Neural cell (in vitro differentiated cells): ENCODE data around the gene NOL4L. TPM values are rescaled to one million over a fixed set of nuclear protein-coding genes. Genes with fewer than 3 reads are reported as not detected.

Experiments used
- H2AFZ ChIP-seq: fragments of 200-600, 300-800 bp; sonication (generic), shearing (Covaris generic); 2 replicates; pipeline ENCODE4 v1.6.0; 2014; ENCODE audit warnings: low read depth, mild to moderate bottlenecking, antibody characterized with exemption, low read length, moderate library complexity
- H3F3A ChIP-seq: fragments of 200-600 bp; shearing (Covaris generic); 2 replicates; pipeline ENCODE4 v1.6.1; 2016; ENCODE audit warnings: mild to moderate bottlenecking, moderate library complexity, mixed read lengths, antibody characterized with exemption, low read length; ENCODE audit not compliant: insufficient read depth, poor library complexity, severe bottlenecking
- H3K27ac ChIP-seq: fragments of 200-600, 300-800 bp; sonication (generic), shearing (Covaris generic); 2 replicates; pipeline ENCODE4 v1.5.1; 2014; ENCODE audit warnings: mild to moderate bottlenecking, low read length, moderate library complexity
- H3K27me3 ChIP-seq: fragments of 300-800, 200-600 bp; sonication (generic), shearing (Covaris generic); 2 replicates; pipeline ENCODE4 v1.6.0; 2014; ENCODE audit warnings: mild to moderate bottlenecking, low read depth, low read length, moderate library complexity; ENCODE audit not compliant: insufficient read depth
- H3K36me3 ChIP-seq: fragments of 300-800, 200-600 bp; sonication (generic), shearing (Covaris generic); 2 replicates; pipeline ENCODE4 v1.5.1; 2014; ENCODE audit warnings: mild to moderate bottlenecking, antibody characterized with exemption, low read length, moderate library complexity; ENCODE audit not compliant: insufficient read depth
- H3K4me2 ChIP-seq: fragments of 300-800, 200-600 bp; sonication (generic), shearing (Covaris generic); 2 replicates; pipeline ENCODE4 v1.6.0; 2014; ENCODE audit warnings: mild to moderate bottlenecking, low read length
- H3K4me3 ChIP-seq: fragments of 300-800, 200-600 bp; sonication (generic), shearing (Covaris generic); 2 replicates; pipeline ENCODE4 v1.5.1; 2014; ENCODE audit warnings: mild to moderate bottlenecking, low read length, moderate library complexity
- H3K79me2 ChIP-seq: fragments of 200-600 bp; shearing (Covaris generic); replicated peaks from 2 replicates; pipeline ENCODE4 v1.6.0; 2014; ENCODE audit warnings: mild to moderate bottlenecking, low read length, moderate library complexity; ENCODE audit not compliant: insufficient read depth
- H3K9ac ChIP-seq: fragments of 300-800, 200-600 bp; sonication (generic), shearing (Covaris generic); 2 replicates; pipeline ENCODE4 v1.6.1; 2016; ENCODE audit warnings: mild to moderate bottlenecking, low read length, mixed read lengths
- H3K9me2 ChIP-seq: fragments of 200-600 bp; shearing (Covaris generic); 2 replicates; pipeline ENCODE4 v1.6.1; 2016; ENCODE audit warnings: mild to moderate bottlenecking, low read length, mixed read lengths; ENCODE audit not compliant: insufficient read depth
- H3K9me3 ChIP-seq: fragments of 200-600, 300-800 bp; sonication (generic), shearing (Covaris generic); 2 replicates; pipeline ENCODE4 v1.6.1; 2016; ENCODE audit warnings: mild to moderate bottlenecking, mixed run types, low read length, moderate library complexity, mixed read lengths
- H4K20me1 ChIP-seq: fragments of 200-600 bp; shearing (Covaris generic); 2 replicates; pipeline ENCODE4 v1.6.1; 2016; ENCODE audit warnings: mild to moderate bottlenecking, mixed run types; ENCODE audit not compliant: insufficient read depth
- EP300 ChIP-seq: fragments of 450-650 bp; conservative IDR thresholded peaks from 2 replicates; pipeline ENCODE4 v1.6.1; 2014; ENCODE audit warnings: antibody characterized with exemption, mild to moderate bottlenecking, moderate library complexity; ENCODE audit not compliant: poor library complexity, severe bottlenecking
- EZH2 ChIP-seq: fragments of 200-600, 300-800 bp; shearing (Covaris generic), sonication (generic); IDR thresholded peaks from 2 replicates; pipeline ENCODE4 v1.6.1; 2014; ENCODE audit warnings: antibody characterized with exemption, low read length, borderline replicate concordance, mild to moderate bottlenecking; ENCODE audit not compliant: insufficient read depth, poor library complexity, severe bottlenecking
- MXI1 ChIP-seq: fragments of 450-650 bp; conservative IDR thresholded peaks from 2 replicates; pipeline ENCODE4 v1.6.1; 2014; ENCODE audit warnings: antibody characterized with exemption, mild to moderate bottlenecking; ENCODE audit not compliant: poor library complexity, severe bottlenecking
- POLR2AphosphoS5 ChIP-seq: IDR thresholded peaks from 2 replicates; pipeline ENCODE4 v1.6.1; 2012
- RAD21 ChIP-seq: fragments of 450-650 bp; conservative IDR thresholded peaks from 2 replicates; pipeline ENCODE4 v1.6.1; 2014; ENCODE audit warnings: antibody characterized with exemption, mild to moderate bottlenecking, moderate library complexity
- REST ChIP-seq: IDR thresholded peaks from 2 replicates; pipeline ENCODE4 v1.6.1; 2012; ENCODE audit warnings: borderline replicate concordance
- SMC3 ChIP-seq: fragments of 450-650 bp; conservative IDR thresholded peaks from 2 replicates; pipeline ENCODE4 v1.6.1; 2014; ENCODE audit warnings: antibody characterized with exemption, mild to moderate bottlenecking, moderate library complexity; ENCODE audit not compliant: poor library complexity
- TAF1 ChIP-seq: IDR thresholded peaks from 2 replicates; pipeline ENCODE4 v1.6.1; 2012; ENCODE audit warnings: low read depth
- polyA plus RNA-seq: library from polyadenylated mRNA; depleted of rRNA; stranded (reverse); fragments of >200 nt; gene quantifications from 2 replicates; pipeline ENCODE4 v1.2.3, GENCODE V29; 2014
- TF ChIP-seq, protein P1 (sequence below): fragments of 450-650 bp; IDR thresholded peaks from 2 replicates; pipeline ENCODE4 v1.5.1; 2014; ENCODE audit warnings: antibody characterized with exemption, mild to moderate bottlenecking, moderate library complexity; ENCODE audit not compliant: poor library complexity, severe bottlenecking

Gene NOL4L
- polyA plus RNA-seq, 1 donor from 2014 or later, result 20.4 TPM

DNA sequence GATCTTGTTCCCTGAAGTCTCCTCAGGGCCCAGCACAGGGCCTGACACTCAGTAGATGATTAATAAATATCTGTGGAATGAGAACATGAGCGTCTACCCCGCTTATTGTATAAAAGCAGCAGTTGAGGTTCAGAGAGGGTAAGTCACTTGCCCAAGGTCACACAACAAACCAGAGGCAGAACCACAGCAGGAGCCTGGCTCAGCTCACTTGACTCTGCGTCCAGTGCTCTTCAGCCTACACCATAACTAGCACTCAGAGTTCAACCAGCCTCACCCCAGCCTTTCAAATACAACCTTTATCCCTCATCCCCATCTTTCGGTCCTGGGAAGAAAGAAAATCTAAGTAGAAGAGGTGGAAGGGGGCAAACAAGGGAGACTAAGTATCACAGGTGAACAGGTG, 24.9 kb upstream of the NOL4L start:
- H3K79me2 ChIP-seq, result no peaks in the 10 kb centered on the region
- H3K9me2 ChIP-seq, result no peaks in the 10 kb centered on the region
- H3K36me3 ChIP-seq, result no peaks in the 10 kb centered on the region
- H3K9ac ChIP-seq, result no peak overlapping the region
- no peak overlapping the region for H3K4me3 ChIP-seq
- H3F3A ChIP-seq, result no peaks in the 10 kb centered on the region
- H2AFZ ChIP-seq, result no peak overlapping the region
- H3K4me2 ChIP-seq, result no peak overlapping the region
- H3K27ac ChIP-seq, result no peak overlapping the region
- no peaks in the 10 kb centered on the region for H3K9me3 ChIP-seq
- TF ChIP-seq POLR2AphosphoS5 (no peak), EZH2 (no peak), MXI1 (no peak), TAF1 (no peak)
- TF ChIP-seq, protein P1, sequence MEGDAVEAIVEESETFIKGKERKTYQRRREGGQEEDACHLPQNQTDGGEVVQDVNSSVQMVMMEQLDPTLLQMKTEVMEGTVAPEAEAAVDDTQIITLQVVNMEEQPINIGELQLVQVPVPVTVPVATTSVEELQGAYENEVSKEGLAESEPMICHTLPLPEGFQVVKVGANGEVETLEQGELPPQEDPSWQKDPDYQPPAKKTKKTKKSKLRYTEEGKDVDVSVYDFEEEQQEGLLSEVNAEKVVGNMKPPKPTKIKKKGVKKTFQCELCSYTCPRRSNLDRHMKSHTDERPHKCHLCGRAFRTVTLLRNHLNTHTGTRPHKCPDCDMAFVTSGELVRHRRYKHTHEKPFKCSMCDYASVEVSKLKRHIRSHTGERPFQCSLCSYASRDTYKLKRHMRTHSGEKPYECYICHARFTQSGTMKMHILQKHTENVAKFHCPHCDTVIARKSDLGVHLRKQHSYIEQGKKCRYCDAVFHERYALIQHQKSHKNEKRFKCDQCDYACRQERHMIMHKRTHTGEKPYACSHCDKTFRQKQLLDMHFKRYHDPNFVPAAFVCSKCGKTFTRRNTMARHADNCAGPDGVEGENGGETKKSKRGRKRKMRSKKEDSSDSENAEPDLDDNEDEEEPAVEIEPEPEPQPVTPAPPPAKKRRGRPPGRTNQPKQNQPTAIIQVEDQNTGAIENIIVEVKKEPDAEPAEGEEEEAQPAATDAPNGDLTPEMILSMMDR, result no peak
- H3K27me3 ChIP-seq, result no peaks in the 10 kb centered on the region
- H4K20me1 ChIP-seq, result no peaks in the 10 kb centered on the region

- no peak overlapping the region for H2AFZ ChIP-seq
- no peaks in the 10 kb centered on the region for H3K36me3 ChIP-seq
- no peaks in the 10 kb centered on the region for H3K9me2 ChIP-seq
- H3K4me2 ChIP-seq, result no peak overlapping the region
- no peaks in the 10 kb centered on the region for H4K20me1 ChIP-seq
- no peak for TF ChIP-seq REST
- TF ChIP-seq MXI1, result no peak
- no peak for TF ChIP-seq SMC3
- no peak for TF ChIP-seq EZH2
- TF ChIP-seq TAF1, result no peak
- no peak for TF ChIP-seq EP300
- TF ChIP-seq, protein P1, result no peak
- no peak for TF ChIP-seq POLR2AphosphoS5
- TF ChIP-seq RAD21, result no peak
- no peaks in the 10 kb centered on the region for H3F3A ChIP-seq
- H3K27me3 ChIP-seq, result no peaks in the 10 kb centered on the region
- H3K79me2 ChIP-seq, result no peaks in the 10 kb centered on the region
- H3K9me3 ChIP-seq, result no peaks in the 10 kb centered on the region
- no peak overlapping the region for H3K4me3 ChIP-seq
- no peak overlapping the region for H3K9ac ChIP-seq
- H3K27ac ChIP-seq, result no peak overlapping the region
Observed at GRCh38 chr20:32609111-32609773, 24.1 kb upstream of the NOL4L start.
